ENCODE measurements around the gene PHLDA3. TPM values are rescaled to one million over a fixed set of nuclear protein-coding genes. Genes with fewer than 3 reads are reported as not detected.

The PHLDA3 gene
- total RNA-seq, 1 experiment from 2014 or later = 22.1 TPM

- Histone ChIP-seq H3K27me3 (ENCODE audit: insufficient read depth, low read length) (no peaks in the 10 kb centered on the region), H3K27ac (ENCODE audit: low read depth, low read length) (no peak overlapping the region), H3K9me2 (ENCODE audit: insufficient read depth) (no peaks in the 10 kb centered on the region), H3K4me1 (ENCODE audit: control insufficient read depth in 1 of 2, insufficient read depth in 2 of 2, low read length in 2 of 2) (no peaks in the 10 kb centered on the region), H3K9me3 (ENCODE audit: control insufficient read depth in 1 of 2, insufficient read depth in 1 of 2, low read depth in 1 of 2, low read length in 2 of 2) (no peaks in the 10 kb centered on the region), H3K9ac (ENCODE audit: low read length) (no peak overlapping the region), H3K79me2 (ENCODE audit: insufficient read depth, low read length) (no peaks in the 10 kb centered on the region), H4K20me1 (ENCODE audit: insufficient read depth) (no peaks in the 10 kb centered on the region), H3K4me3 (replicated peaks in 1 of 2; ENCODE audit: low read depth in 1 of 2, low read length in 2 of 2) (no peak overlapping the region), H3K36me3 (ENCODE audit: control insufficient read depth in 1 of 2, insufficient read depth in 2 of 2, low read length in 2 of 2) (no peaks in the 10 kb centered on the region), H2AFZ (ENCODE audit: low read depth, low read length, poor library complexity, severe bottlenecking) (no peak overlapping the region), H3K4me2 (ENCODE audit: low read length) (no peak overlapping the region)
- no peak for ATAC-seq
- ChIA-PET POLR2A (no interaction called here), RAD21 (ENCODE audit: low non-redundant PET in 1 of 2, low total read pairs in 2 of 2, uncharacterized antibody in 2 of 2, unreplicated experiment in 2 of 2) (no interaction called here), CTCF (no interaction called here)
- TF ChIP-seq RAD21 (IDR thresholded peaks at IDR 0.05; ENCODE audit: low read depth) = no peak
- TF ChIP-seq EGR1 (IDR thresholded peaks at IDR 0.05; ENCODE audit: low read depth) = no peak
- no peak for TF ChIP-seq ATF3 (IDR thresholded peaks at IDR 0.05)
- no peak for TF ChIP-seq POLR2AphosphoS5 (IDR thresholded peaks at IDR 0.05; ENCODE audit: low read depth, low read length)
- no peak for TF ChIP-seq CBX3 (IDR thresholded peaks at IDR 0.05; ENCODE audit: low read depth)
- TF ChIP-seq ZFX (IDR thresholded peaks at IDR 0.05) = no peak
- no TSS peak for BruUV-seq (replicated peaks)
- no peak for DNase-seq (ENCODE audit: low read depth, low spot score)
- intact Hi-C loops (cut with micrococcal nuclease) = no loop called here
These were observed 45.3 kb downstream of the PHLDA3 start for GRCh38 chr1:201423655-201424054.

- H3K9ac ChIP-seq (ENCODE audit: low read length) = no peak overlapping the region
- no peak overlapping the region for H3K4me3 ChIP-seq (replicated peaks in 1 of 2; ENCODE audit: low read depth in 1 of 2, low read length in 2 of 2)
- BruUV-seq (replicated peaks) = no TSS peak
- H3K79me2 ChIP-seq (ENCODE audit: insufficient read depth, low read length) = no peaks in the 10 kb centered on the region
- no peaks in the 10 kb centered on the region for H3K27me3 ChIP-seq (ENCODE audit: insufficient read depth, low read length)
- H4K20me1 ChIP-seq (ENCODE audit: insufficient read depth) = no peaks in the 10 kb centered on the region
- H3K9me3 ChIP-seq (ENCODE audit: control insufficient read depth in 1 of 2, insufficient read depth in 1 of 2, low read depth in 1 of 2, low read length in 2 of 2) = no peaks in the 10 kb centered on the region
- no peak overlapping the region for H3K4me2 ChIP-seq (ENCODE audit: low read length)
- no peak for ATAC-seq
- H3K9me2 ChIP-seq (ENCODE audit: insufficient read depth) = no peaks in the 10 kb centered on the region
- no peaks in the 10 kb centered on the region for H3K4me1 ChIP-seq (ENCODE audit: control insufficient read depth in 1 of 2, insufficient read depth in 2 of 2, low read length in 2 of 2)
- POLR2A ChIA-PET = no interaction called here
- intact Hi-C loops (cut with micrococcal nuclease) = no loop called here
- H3K27ac ChIP-seq (ENCODE audit: low read depth, low read length) = no peak overlapping the region
- no peaks in the 10 kb centered on the region for H3K36me3 ChIP-seq (ENCODE audit: control insufficient read depth in 1 of 2, insufficient read depth in 2 of 2, low read length in 2 of 2)
- RAD21 ChIA-PET (ENCODE audit: low non-redundant PET in 1 of 2, low total read pairs in 2 of 2, uncharacterized antibody in 2 of 2, unreplicated experiment in 2 of 2) = no interaction called here
- CTCF ChIA-PET = no interaction called here
- DNase-seq (ENCODE audit: low read depth, low spot score) = no peak
- H2AFZ ChIP-seq (ENCODE audit: low read depth, low read length, poor library complexity, severe bottlenecking) = no peak overlapping the region
- no peak for TF ChIP-seq ZFX (IDR thresholded peaks at IDR 0.05)
- no peak for TF ChIP-seq CBX3 (IDR thresholded peaks at IDR 0.05; ENCODE audit: low read depth)
- TF ChIP-seq CEBPB (IDR thresholded peaks at IDR 0.05; ENCODE audit: low read depth) = no peak
- TF ChIP-seq REST (IDR thresholded peaks at IDR 0.05; ENCODE audit: low read depth) = no peak
- no peak for TF ChIP-seq ZNF274 (IDR thresholded peaks at IDR 0.05; ENCODE audit: low read depth, low read length)
- no peak for TF ChIP-seq ZBTB33 (IDR thresholded peaks at IDR 0.05; ENCODE audit: extremely low read depth, insufficient replicate concordance, low read length)
- no peak for TF ChIP-seq JUND (IDR thresholded peaks at IDR 0.05)
- no peak for TF ChIP-seq POLR2AphosphoS5 (IDR thresholded peaks at IDR 0.05; ENCODE audit: low read depth, low read length)
- no peak for TF ChIP-seq RAD21 (IDR thresholded peaks at IDR 0.05; ENCODE audit: low read depth)
- TF ChIP-seq EGR1 (IDR thresholded peaks at IDR 0.05; ENCODE audit: low read depth) = no peak
- TF ChIP-seq CTCF (IDR thresholded peaks at IDR 0.05 in 2 of 3, conservative IDR thresholded peaks at IDR 0.05 in 1 of 3; ENCODE audit: borderline replicate concordance in 1 of 3, insufficient read depth in 1 of 3, low read depth in 2 of 3, low read length in 2 of 3) = no peak
These were observed 46.5 kb downstream of the PHLDA3 start for GRCh38 chr1:201422436-201423030.
